ENCODE results near the gene LDLRAD3.

Gene LDLRAD3

DNA sequence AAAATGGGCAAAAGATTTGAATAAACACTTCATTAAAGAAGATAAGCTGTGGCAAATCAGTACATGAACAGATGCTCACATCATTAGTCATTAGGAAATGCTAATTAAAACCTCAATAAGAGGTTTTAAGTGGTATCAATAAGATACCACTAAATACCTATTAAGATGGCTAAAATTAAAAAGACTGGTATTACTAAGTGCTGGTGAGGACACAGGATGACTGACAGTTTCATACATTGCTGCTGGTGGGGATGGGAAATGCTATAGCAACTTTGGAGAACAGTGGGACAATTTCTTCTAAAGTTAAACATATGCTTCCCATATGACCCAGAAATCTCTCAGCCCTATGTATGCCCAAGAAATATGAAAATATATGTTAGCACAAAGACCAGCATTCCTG lies 276.1 kb downstream of the LDLRAD3 start:
- DNase-seq, result no peak

DNA sequence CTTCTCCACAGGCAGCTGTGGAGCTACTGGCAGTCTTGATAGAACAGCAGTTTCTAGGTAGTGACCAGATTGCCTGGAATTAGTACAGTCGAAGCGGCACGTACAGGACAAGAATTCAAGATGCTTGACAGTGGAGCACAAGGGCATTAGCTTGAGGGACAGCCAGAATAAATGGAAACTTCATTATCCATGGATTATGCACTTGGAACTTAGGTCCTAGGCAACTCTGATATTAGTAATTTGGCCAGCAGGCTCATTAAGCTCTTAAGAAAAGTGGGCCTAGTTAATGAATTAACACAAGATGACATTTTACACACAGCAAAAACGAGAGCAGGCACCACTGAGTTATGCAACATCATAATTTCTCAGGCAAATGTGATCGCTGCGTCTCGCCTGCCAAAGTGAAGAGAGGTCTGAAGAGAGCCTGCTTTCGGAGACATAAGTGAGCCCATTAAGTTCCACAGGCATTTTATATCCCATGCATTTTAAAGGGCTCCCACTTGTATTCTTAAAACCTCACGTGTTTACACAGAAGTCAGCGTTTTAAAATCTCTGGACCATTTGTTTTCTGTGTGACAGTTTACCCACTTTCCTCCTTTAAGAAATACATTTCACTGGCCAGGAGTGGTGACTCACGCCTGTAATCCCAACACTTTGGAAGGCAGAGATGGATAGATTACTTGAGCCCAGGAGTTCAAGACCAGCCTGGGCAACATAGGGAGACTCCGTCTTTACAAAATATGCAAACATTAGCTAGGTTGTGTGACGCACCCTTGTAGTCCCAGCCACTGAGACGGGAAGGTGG lies 279.2 kb downstream of the LDLRAD3 start:
- no peak for DNase-seq

DNA sequence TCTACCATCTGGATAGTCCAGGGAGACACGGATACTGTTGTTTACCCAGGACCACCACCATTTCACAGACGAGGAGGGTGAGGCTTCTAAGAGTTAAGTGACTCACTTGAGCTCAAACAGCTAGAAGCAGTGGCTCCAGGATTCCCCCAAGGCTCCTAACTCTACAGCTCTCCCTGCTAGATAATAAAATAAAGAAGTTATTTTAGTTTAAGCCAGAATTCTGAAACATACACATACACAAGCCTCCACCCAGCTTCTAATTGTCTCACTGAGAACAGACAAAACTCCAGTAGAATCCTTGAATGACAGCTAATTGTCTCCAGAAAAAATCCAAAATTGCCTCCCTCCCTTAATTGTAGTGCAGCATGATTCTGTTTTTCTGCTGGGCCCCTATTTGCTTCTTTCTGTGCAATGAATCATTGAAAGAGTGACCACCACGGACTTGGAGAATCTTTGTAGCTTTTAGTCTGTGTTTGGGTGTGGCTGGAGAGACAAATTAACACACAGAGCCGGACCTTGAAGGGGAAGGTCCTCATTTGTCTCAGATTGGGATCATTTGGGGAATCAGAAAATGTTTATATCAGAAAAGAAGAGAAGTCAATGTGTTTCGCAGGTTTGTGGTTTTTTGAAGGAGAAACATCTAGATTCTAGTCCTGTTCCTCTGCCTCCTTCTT lies 280.5 kb downstream of the LDLRAD3 start:
- no peak for DNase-seq

DNA sequence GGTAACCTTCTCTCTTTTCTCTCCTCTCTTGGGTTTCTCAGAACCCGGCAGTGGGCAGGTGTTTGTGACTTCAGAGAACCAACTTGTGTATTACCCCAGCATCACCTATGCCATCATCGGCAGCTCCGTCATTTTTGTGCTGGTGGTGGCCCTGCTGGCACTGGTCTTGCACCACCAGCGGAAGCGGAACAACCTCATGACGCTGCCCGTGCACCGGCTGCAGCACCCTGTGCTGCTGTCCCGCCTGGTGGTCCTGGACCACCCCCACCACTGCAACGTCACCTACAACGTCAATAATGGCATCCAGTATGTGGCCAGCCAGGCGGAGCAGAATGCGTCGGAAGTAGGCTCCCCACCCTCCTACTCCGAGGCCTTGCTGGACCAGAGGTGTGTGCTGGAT lies 283.2 kb downstream of the LDLRAD3 start:
- no peak for DNase-seq

DNA sequence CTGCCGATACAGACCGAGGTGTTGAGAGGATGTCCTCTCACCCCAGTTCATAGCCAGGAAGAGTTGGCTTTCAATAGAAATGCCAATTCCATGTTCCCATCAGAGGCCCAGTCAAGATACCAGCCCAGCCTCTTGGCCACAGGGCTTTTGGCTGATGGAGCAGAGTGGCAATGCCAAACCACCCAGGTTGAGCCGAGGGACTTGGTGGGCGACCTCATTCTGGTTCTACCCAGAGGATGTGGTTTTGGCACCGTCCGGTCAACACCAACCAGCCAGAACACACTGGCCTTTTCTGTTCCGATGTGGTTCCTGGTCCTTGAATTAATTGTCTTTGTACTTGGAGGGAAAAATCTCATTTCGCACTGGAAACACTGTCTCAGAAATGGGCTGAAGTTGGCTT lies 284.8 kb downstream of the LDLRAD3 start:
- no peak for DNase-seq

DNA sequence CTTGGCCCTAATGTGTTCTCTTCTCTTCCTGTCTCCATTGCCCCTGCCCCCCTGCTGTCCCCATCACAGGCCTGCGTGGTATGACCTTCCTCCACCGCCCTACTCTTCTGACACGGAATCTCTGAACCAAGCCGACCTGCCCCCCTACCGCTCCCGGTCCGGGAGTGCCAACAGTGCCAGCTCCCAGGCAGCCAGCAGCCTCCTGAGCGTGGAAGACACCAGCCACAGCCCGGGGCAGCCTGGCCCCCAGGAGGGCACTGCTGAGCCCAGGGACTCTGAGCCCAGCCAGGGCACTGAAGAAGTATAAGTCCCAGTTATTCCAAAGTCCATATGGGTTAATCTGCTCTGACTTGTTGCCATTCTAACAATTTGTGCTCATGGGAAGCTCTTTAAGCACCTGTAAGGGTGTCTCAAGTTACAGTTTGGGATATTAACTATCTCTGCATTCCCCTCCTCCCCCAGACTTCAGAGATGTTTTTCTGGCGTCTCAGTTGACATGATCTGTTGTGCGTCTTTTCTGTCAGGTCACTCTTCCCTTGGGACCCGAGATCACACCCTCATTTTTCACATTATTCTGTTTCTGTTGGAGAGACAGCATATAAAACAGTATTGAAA lies 285.3 kb downstream of the LDLRAD3 start:
- DNase-seq, result no peak

DNA sequence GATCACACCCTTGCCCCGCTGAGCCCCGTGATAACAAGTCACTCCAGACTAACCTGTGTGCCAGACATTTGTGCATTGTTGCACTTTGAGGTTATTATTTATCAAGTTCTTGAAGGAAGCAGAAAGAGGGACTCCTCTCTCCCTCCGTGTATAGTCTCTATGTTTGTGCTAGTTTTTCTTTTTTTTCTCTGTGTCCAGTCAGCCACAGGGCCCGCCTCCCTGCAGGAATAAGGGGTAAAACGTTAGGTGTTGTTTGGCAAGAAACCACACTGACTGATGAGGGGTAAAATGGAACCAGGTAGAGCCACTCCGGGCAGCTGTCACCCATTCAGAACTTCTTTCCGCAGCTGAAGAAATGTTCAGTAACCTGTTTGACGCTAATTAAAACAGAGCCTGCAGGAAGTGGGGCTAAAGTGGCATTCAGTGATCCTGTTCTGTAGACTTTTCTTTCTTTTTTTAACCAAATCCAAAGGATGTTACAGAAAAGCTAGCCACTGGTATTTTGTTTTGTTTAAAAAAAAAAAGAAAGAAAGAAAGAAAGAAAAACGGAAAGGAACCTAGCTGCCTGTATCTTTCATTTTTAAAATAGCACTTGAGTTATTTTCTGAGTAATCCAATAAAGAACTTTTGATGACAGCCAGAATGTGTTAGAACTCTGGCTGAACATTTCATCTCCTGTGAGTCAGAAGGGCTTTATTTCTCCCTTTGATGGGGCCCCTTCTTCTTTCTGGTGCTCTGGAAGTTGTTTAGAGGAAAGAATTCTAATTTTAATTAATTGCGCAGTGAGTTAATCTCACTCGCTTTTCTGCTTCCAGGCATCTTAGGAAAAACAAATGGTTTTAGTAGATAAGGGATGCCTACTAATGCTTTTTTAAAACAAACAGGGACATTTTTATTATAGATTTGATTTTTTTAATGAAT lies 287.2 kb downstream of the LDLRAD3 start:
- no peak for DNase-seq

DNA sequence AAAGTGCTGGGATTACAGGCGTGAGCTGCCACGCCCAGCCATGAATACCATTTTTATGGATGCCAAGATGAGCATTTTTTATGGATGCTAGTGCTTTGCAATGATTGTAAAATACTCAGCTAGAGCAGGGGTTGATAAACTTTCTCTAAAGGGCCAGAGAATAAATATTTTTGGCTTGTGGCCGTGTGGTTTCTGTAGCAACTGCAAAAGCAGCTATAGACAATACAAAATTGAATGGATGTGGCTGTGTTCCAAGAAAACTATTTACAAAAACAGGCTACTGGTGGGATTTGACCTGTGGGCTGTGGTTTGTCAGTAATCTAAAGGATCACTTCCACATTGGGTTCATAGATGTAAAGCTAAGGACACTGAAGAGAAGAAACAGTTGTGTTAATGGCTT lies 289.3 kb downstream of the LDLRAD3 start:
- no peak for DNase-seq

DNA sequence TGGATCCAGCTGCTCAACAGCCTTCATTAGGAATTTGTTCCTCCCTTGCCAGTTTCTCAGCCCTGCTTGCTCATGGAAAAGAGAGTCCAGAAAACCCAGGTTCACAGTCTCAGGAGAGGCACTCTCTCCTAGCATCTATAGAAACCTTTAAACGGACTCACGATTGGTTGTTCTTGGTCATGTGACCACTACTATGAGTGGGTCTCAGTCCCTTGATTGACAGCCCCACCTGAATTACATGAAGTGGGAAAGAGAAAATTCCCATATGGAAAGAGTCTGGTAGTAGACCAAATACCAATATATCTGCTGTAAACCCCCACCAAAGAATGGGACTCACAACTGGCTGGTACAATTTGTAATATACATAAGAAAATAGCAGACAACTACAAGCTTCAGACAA lies 291.0 kb downstream of the LDLRAD3 start:
- no peak for DNase-seq

DNA sequence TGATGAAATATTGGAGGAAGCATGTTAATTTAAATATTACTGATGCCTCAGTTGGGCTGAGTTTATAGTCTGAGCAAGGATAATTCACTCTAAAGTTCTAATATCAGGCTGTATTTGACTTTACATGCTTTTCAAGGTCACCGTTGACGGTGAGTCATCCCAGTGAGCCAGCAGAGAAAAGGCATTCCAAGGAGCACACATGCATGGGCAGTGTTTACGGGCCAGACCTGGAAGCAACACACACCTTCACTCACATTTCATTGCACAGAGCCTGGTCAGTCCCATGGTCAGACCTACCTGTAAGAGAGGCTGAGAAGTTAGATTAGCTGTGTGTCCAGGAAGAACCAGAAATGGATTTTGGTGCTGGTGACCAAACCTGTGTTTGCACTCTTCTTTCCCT lies 291.9 kb downstream of the LDLRAD3 start:
- no peak for DNase-seq

DNA sequence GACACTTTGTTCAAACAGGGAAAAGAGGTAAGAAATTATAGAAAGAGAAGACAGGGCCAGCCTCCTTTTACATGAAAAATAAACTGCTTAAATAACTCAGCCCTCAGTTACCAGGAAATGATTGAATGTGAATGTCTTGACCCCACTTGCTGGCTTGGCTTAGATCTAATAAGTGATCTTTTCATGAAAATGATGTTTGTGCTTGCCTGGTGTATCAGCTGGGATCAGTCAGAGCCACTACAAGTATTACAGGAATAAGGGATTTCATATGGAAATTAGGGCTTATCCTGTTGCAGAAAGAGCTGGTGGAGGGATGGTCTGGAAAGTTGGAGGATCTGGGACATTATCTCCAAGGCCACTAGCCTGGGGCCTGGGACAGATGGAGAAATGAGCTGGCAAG lies 293.5 kb downstream of the LDLRAD3 start:
- DNase-seq, result no peak

DNA sequence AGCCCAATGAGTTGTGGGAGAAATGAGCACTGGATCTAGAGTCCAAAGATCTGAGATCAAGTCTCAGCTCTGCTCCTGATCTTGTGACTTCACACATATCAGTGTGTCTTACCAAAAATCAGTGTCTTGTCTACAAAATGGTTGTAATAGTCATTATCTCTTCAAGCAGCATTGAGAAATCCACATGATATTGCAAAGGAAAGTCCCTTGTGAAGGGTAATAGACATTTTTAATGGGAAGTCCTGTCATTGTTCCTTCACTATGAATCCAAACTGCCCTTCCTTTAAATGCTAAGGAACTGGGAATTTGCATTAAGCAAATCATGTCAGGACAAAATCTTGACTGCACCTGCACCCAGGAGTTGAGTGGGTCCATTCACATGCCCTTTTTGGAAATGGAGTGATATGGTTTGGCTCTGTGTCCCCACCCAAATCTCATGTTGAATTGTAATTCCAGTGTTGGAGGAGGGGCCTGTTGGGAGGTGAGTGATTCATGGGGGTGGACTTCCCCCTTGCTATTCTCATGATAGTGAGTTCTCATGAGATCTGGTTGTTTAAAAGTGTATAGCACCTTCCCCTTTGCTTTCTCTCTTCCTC lies 294.3 kb downstream of the LDLRAD3 start:
- no peak for DNase-seq

DNA sequence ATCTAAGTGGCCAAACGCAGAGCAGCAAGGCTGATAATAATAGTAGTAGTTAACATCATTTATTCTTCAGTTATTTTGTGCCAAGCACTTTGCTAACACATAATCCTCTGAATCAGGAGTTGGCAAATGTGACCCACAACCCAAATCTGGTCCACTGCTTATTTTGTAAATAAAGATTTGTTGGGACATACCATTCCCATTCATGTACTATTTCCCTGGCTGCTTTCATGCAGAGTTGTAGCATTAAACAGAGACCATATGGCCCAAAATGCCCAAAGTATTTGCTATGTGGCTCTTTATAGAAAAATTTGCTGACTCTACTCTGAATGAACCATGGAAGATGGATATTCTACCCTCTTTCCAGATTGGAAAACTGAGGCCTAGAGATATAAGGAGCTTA lies 295.0 kb downstream of the LDLRAD3 start:
- DNase-seq, result no peak

DNA sequence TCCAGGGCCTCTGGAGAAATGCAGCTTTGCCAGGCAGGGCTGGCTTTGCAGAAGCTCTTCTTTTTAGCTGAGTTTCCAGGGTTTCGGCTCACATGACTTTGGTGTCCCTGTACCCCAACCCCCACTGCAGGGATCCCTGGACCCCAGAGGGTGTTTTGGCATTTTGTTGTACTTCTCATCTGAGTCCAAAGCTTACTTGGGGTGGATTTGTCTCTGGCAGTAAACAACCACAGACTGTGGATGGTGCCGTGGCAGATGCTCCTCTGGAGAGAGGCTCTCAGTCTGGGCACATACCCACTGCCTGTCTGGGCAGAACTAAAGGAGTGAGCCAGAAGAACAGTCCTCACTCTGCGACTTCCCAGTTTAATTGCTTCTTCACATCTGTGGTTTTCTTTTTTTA lies 295.8 kb downstream of the LDLRAD3 start:
- DNase-seq, result no peak

DNA sequence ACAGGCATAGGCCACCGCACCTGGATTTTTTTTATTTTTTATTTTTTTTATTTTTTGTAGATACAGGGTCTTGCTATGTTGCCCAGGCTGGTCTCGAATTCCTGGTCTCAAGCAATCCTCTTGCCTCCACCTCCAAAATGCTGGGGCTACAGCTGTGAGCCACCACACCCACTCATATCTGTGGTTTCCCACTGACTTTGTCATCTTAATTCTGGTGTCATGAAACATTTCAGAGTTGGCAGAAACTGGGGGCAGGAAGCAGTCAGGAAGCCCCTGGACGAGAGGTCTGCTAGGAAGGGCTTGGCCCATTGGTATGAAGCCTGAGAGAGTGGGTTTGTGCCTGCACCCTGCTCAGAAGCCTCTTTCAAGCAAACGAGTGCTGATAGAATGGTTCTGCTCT lies 296.3 kb downstream of the LDLRAD3 start:
- DNase-seq, result no peak

DNA sequence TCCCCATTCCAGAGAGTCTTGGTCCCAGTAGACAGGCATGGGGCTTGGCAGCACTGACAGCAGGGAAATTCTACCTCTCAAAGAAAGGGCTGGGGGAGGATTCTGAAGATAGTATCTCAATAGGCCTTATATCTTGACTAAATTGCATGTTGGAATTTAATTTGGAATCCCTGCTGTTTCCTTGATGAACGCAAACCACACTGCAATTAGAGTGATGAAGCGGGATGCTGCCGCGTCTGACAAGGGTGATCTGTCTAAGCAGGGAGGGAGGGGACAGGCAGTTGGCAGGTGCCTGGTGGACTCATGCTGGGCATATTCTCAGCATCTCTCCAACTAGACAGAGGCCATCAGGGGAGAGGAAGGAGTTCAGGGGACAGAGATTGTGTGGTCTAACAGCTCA lies 296.9 kb downstream of the LDLRAD3 start:
- no peak for DNase-seq

DNA sequence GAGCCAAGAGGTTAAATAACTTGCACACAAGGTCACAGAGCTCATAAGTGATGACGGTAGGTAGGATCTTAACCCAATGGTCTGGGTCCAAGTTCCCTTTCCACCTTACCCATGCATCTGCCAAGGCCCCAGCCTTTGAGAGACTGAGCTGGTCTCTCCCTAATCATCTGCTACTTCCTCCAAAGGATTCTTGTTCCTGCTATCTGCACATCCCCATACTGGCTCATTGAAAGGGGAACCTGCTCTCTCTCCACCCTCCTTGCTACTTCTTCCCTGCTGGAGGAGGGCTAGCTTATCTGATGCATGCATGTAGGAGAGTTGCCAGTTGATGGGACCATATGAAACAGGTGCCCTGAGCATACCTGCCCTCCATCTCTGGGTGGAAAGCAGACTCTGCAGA lies 297.6 kb downstream of the LDLRAD3 start:
- no peak for DNase-seq

DNA sequence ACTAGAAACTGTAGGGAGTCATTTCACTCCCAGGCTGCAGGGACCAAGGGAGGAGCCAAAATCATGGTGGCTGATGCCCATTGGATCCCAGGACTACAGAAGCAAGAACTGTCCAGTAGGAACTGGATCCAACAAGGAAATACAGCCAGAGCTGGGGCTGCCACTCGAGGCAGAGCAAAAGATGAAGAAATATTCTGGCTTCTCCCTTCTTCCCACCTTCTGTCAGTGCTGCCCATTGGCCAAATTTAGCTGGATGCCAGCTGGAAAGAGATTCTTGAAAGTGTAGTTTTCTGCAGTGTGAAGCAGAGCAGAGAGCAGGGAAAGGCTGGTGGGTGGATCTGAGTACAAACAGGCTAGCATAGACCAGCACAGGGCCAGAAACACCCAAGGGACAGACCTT lies 299.8 kb downstream of the LDLRAD3 start:
- no peak for DNase-seq

DNA sequence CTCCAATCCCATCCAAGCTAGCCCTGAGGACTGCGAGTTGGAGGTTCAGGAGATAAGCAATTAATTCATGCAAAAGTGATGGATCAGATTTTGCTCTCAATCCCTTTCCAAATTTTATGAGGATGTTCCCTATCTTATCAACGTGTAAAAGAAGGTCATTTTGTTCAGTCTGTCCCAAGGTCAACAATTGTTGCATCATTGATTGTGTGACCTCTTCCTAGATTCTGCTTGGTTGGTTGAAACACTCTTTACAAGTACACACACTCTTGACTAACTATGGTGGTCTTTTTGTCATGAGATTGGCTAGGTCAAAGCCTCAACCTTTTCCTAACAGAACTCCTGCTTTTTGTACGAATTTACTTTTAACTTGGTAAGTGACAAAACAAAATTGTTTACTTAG lies 303.6 kb downstream of the LDLRAD3 start:
- DNase-seq, result no peak

DNA sequence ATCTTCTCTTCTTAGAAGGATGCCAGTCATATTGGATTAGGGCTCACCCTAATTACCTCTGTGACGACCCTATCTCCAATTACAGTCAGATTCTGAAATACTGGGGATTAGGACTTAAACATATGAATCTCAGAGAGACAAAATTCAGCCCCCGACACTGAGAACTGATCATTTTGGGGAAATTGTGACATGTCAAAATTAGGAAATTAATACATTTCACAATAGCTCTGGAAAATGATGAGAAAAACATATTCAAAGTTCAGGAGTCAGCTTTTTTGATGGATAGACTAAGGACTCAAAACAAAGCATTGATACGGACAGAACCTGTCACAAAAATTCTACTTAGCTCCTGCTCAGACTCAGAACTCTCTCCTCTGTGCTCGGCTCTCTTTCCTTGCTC lies 304.6 kb downstream of the LDLRAD3 start:
- DNase-seq, result no peak

DNA sequence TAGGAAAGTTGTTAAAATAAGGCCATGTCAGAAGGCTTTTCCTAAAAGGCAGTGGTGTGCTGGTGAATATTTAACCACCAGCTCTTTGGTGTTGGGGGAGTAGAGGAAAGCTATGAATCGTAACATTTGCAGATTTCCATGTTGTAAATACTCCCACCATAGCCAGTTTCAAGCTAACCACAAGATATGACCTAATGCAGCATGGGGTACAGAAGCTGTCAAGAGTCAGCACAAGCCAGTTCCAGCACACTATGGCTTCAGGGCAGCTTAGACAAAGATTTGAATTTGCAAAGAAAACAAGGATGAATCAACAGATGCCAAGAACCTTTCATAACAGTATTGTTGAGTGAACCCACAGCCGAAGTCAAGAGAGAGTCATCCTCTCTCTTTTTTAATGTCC lies 305.4 kb downstream of the LDLRAD3 start:
- no peak for DNase-seq

DNA sequence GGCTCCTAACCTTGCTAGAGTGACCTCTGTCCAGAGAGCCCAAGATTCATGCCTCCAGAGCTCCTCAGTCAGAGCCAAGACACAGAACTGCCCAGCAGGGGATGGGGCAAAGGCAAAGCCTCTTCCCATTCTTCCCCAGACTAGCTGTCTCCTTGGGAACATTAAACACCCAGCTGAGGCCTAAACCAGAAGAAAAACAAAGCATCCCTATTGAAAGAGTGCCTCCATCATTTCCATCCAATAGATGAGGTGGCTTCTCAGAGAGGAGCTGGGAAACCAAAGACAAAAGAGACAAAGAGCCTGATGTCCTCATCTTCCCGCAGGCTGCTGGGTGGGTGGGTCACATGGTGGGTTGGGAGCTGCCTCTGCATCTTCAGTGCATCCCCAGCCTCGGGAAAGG lies 308.0 kb downstream of the LDLRAD3 start:
- DNase-seq, result no peak

DNA sequence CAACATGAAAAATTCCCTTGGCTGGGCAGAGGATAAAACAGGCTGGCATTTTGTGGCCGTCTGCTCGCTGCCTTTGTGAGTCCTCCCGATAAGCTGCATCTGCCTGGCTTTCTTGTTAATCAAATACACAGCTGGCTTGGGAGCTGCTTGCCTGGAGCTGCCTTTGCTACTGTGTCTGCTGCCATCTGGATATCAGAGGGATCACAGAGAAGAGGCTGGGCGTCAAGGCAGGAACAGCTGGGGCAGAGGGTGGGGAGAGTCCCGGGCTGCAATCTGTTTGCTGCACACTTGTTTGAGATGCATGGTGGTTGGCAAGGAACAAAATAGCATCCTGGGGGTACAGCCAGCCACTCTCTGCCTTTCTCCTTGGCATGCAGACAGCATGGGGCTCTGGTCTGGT lies 309.4 kb downstream of the LDLRAD3 start:
- DNase-seq, result no peak

Measured in SHP77 (cell line).